ENCODE data around the gene RELN.

RELN gene

GRCh38 chr7:104032486-104032885 is 43.0 kb upstream of the RELN start:
- ChIA-PET POLR2A (no interaction called here), CTCF (no interaction called here)
- DNase-seq (ENCODE audit: extremely low spot score), result no peak
- TF ChIP-seq ZNF384 (IDR thresholded peaks at IDR 0.05) (no peak), CTBP1 (IDR thresholded peaks at IDR 0.05; ENCODE audit: borderline replicate concordance) (no peak), HDGF (IDR thresholded peaks at IDR 0.05; ENCODE audit: borderline replicate concordance) (no peak), FOXK2 (IDR thresholded peaks at IDR 0.05) (no peak), PKNOX1 (IDR thresholded peaks at IDR 0.05) (no peak), L3MBTL2 (conservative IDR thresholded peaks at IDR 0.05) (no peak), ELF4 (IDR thresholded peaks at IDR 0.05) (no peak), NFRKB (IDR thresholded peaks at IDR 0.05) (no peak), SP1 (IDR thresholded peaks at IDR 0.05) (no peak), SUZ12 (IDR thresholded peaks at IDR 0.05) (no peak), FOXM1 (IDR thresholded peaks at IDR 0.05; ENCODE audit: borderline replicate concordance) (no peak), LEF1 (IDR thresholded peaks at IDR 0.05; ENCODE audit: borderline replicate concordance) (no peak), BHLHE40 (IDR thresholded peaks at IDR 0.05; ENCODE audit: borderline replicate concordance) (no peak), TARDBP (IDR thresholded peaks at IDR 0.05) (no peak), FOXA1 (IDR thresholded peaks at IDR 0.05) (no peak), ARNT (IDR thresholded peaks at IDR 0.05) (no peak)

GRCh38 chr7:104029765-104030164 is 40.3 kb upstream of the RELN start:
- no peak for DNase-seq (ENCODE audit: extremely low spot score)
- TF ChIP-seq TARDBP (IDR thresholded peaks at IDR 0.05) (no peak), L3MBTL2 (conservative IDR thresholded peaks at IDR 0.05) (no peak), HDGF (IDR thresholded peaks at IDR 0.05; ENCODE audit: borderline replicate concordance) (no peak), SP1 (IDR thresholded peaks at IDR 0.05) (no peak), BHLHE40 (IDR thresholded peaks at IDR 0.05; ENCODE audit: borderline replicate concordance) (no peak), ARNT (IDR thresholded peaks at IDR 0.05) (no peak), NFRKB (IDR thresholded peaks at IDR 0.05) (no peak), ZNF384 (IDR thresholded peaks at IDR 0.05) (no peak), CTBP1 (IDR thresholded peaks at IDR 0.05; ENCODE audit: borderline replicate concordance) (no peak), FOXK2 (IDR thresholded peaks at IDR 0.05) (no peak), LEF1 (IDR thresholded peaks at IDR 0.05; ENCODE audit: borderline replicate concordance) (no peak), PKNOX1 (IDR thresholded peaks at IDR 0.05) (no peak)
- ChIA-PET POLR2A (no interaction called here), CTCF (no interaction called here)

GRCh38 chr7:104024632-104025031 is 35.2 kb upstream of the RELN start:
- TF ChIP-seq L3MBTL2 (conservative IDR thresholded peaks at IDR 0.05), result no peak
- no peak for TF ChIP-seq LEF1 (IDR thresholded peaks at IDR 0.05; ENCODE audit: borderline replicate concordance)
- TF ChIP-seq SUZ12 (IDR thresholded peaks at IDR 0.05), result no peak
- no peak for TF ChIP-seq FOXA1 (IDR thresholded peaks at IDR 0.05)
- TF ChIP-seq ARNT (IDR thresholded peaks at IDR 0.05), result no peak
- TF ChIP-seq BHLHE40 (IDR thresholded peaks at IDR 0.05; ENCODE audit: borderline replicate concordance), result no peak
- no peak for TF ChIP-seq CTBP1 (IDR thresholded peaks at IDR 0.05; ENCODE audit: borderline replicate concordance)
- TF ChIP-seq ZNF384 (IDR thresholded peaks at IDR 0.05), result no peak
- TF ChIP-seq PKNOX1 (IDR thresholded peaks at IDR 0.05), result no peak
- POLR2A ChIA-PET, result no interaction called here
- DNase-seq (ENCODE audit: extremely low spot score), result no peak
- CTCF ChIA-PET, result interaction anchor here (0.6 to 0.8 kb wide), 2 partner anchors 272 to 872 kb away, joined by 3 to 7 read pairs; no protein-coding TSS in a partner anchor

GRCh38 chr7:104023100-104023499 is 33.6 kb upstream of the RELN start:
- TF ChIP-seq ZNF384 (IDR thresholded peaks at IDR 0.05) (no peak), FOXM1 (IDR thresholded peaks at IDR 0.05; ENCODE audit: borderline replicate concordance) (no peak), HDGF (IDR thresholded peaks at IDR 0.05; ENCODE audit: borderline replicate concordance) (no peak), PKNOX1 (IDR thresholded peaks at IDR 0.05) (no peak), ARNT (IDR thresholded peaks at IDR 0.05) (no peak), SP1 (IDR thresholded peaks at IDR 0.05) (no peak), TARDBP (IDR thresholded peaks at IDR 0.05) (no peak), FOXK2 (IDR thresholded peaks at IDR 0.05) (no peak), SUZ12 (IDR thresholded peaks at IDR 0.05) (no peak), BHLHE40 (IDR thresholded peaks at IDR 0.05; ENCODE audit: borderline replicate concordance) (no peak), CTBP1 (IDR thresholded peaks at IDR 0.05; ENCODE audit: borderline replicate concordance) (no peak)
- DNase-seq (ENCODE audit: extremely low spot score), result no peak
- ChIA-PET POLR2A (no interaction called here), CTCF (no interaction called here)

- CTCF ChIA-PET, result no interaction called here
Measured at GRCh38 chr7:104018425-104018824, 29.0 kb upstream of the RELN start.

More at GRCh38 chr7:104018425-104018824, 29.0 kb upstream of the RELN start:
- POLR2A ChIA-PET, result no interaction called here
- TF ChIP-seq ELF4 (IDR thresholded peaks at IDR 0.05) (no peak), FOXM1 (IDR thresholded peaks at IDR 0.05; ENCODE audit: borderline replicate concordance) (no peak), SP1 (IDR thresholded peaks at IDR 0.05) (no peak), L3MBTL2 (conservative IDR thresholded peaks at IDR 0.05) (no peak), ARNT (IDR thresholded peaks at IDR 0.05) (no peak), ZNF384 (IDR thresholded peaks at IDR 0.05) (no peak), TARDBP (IDR thresholded peaks at IDR 0.05) (no peak), FOXK2 (IDR thresholded peaks at IDR 0.05) (no peak), NFRKB (IDR thresholded peaks at IDR 0.05) (no peak), LEF1 (IDR thresholded peaks at IDR 0.05; ENCODE audit: borderline replicate concordance) (no peak), SUZ12 (IDR thresholded peaks at IDR 0.05) (no peak), FOXA1 (IDR thresholded peaks at IDR 0.05) (no peak)
- DNase-seq (ENCODE audit: extremely low spot score), result no peak

Measured in HEK293T (cell line).